Measurements from ENCODE around the gene BCDIN3D. TPM values are rescaled to one million over a fixed set of nuclear protein-coding genes. Genes with fewer than 3 reads are reported as not detected.

BCDIN3D gene
- total and polyA plus RNA-seq, 2 donors (not counting 3 experiments of a cell fraction or from before 2014, with no cell fraction given): 1.8 to 3.1 TPM

- FAIRE-seq (no peak), DNase-seq (ENCODE audit: low read depth, low spot score) (no peak)
- Histone ChIP-seq H3K27me3 (ENCODE audit: control insufficient read depth in 2 of 2, insufficient read depth in 2 of 2, low read length in 2 of 2) (peaks cover 4 to 16% of the 10 kb centered on the region in 2 experiments), H3K9ac (replicated peaks; ENCODE audit: extremely low read depth, insufficient read depth, low read length) (no peak overlapping the region), H3K36me3 (ENCODE audit: control insufficient read depth in 2 of 2, extremely low read depth in 1 of 2, insufficient read depth in 2 of 2, low read length in 2 of 2) (no peaks in the 10 kb centered on the region), H3K27ac (ENCODE audit: insufficient read depth, low read depth, low read length) (no peak overlapping the region), H3K4me1 (ENCODE audit: control insufficient read depth, extremely low read depth, insufficient read depth, low read length) (peaks cover 6% of the 10 kb centered on the region), H3K4me2 (ENCODE audit: insufficient read depth, low read length) (no peak overlapping the region), H3K9me1 (replicated peaks; ENCODE audit: control insufficient read depth, extremely low read depth, insufficient read depth, low read length) (no peaks in the 10 kb centered on the region), H3K79me2 (ENCODE audit: control insufficient read depth, insufficient read depth, low read length) (no peaks in the 10 kb centered on the region), H3K4me3 (replicated peaks in 1 of 3; ENCODE audit: insufficient read depth in 1 of 3, low read depth in 1 of 3, low read length in 3 of 3) (no peak overlapping the region), H3K9me3 (replicated peaks; ENCODE audit: control insufficient read depth, insufficient read depth, low read length) (no peaks in the 10 kb centered on the region), H4K20me1 (replicated peaks; ENCODE audit: control insufficient read depth, extremely low read depth, insufficient read depth, low read length) (no peaks in the 10 kb centered on the region), H2AFZ (ENCODE audit: low read depth, low read length) (no peak overlapping the region)
- ChIA-PET CTCF (interaction anchor here (2.5 kb wide), 1 partner anchor 55 kb away, joined by 8 read pairs; no protein-coding TSS in a partner anchor), POLR2A (no interaction called here)
- intact Hi-C loops (cut with micrococcal nuclease) (no loop called here), dilution Hi-C loops (cut with MboI; ENCODE audit: extremely low pct_ligation_motif_present, low sequenced_read_pairs) (no loop called here)
- BruUV-seq (replicated peaks): no TSS peak
- TF ChIP-seq JUN (IDR thresholded peaks at IDR 0.05; ENCODE audit: borderline replicate concordance, insufficient read depth, insufficient read length, low read depth): no peak
Measured at GRCh38 chr12:49890096-49890461, 47.2 kb upstream of the BCDIN3D start.

- Histone ChIP-seq H3K4me3 (replicated peaks in 1 of 3; ENCODE audit: insufficient read depth in 1 of 3, low read depth in 1 of 3, low read length in 3 of 3) (no peak overlapping the region), H3K79me2 (ENCODE audit: control insufficient read depth, insufficient read depth, low read length) (no peaks in the 10 kb centered on the region), H3K9me1 (replicated peaks; ENCODE audit: control insufficient read depth, extremely low read depth, insufficient read depth, low read length) (no peaks in the 10 kb centered on the region), H4K20me1 (replicated peaks; ENCODE audit: control insufficient read depth, extremely low read depth, insufficient read depth, low read length) (no peaks in the 10 kb centered on the region), H2AFZ (ENCODE audit: low read depth, low read length) (no peak overlapping the region), H3K9me3 (replicated peaks; ENCODE audit: control insufficient read depth, insufficient read depth, low read length) (no peaks in the 10 kb centered on the region), H3K9ac (replicated peaks; ENCODE audit: extremely low read depth, insufficient read depth, low read length) (no peak overlapping the region), H3K36me3 (ENCODE audit: control insufficient read depth in 2 of 2, extremely low read depth in 1 of 2, insufficient read depth in 2 of 2, low read length in 2 of 2) (no peaks in the 10 kb centered on the region), H3K27me3 (ENCODE audit: control insufficient read depth in 2 of 2, insufficient read depth in 2 of 2, low read length in 2 of 2) (peaks cover 4 to 17% of the 10 kb centered on the region in 2 experiments), H3K4me1 (ENCODE audit: control insufficient read depth, extremely low read depth, insufficient read depth, low read length) (peaks cover 1% of the 10 kb centered on the region), H3K27ac (ENCODE audit: insufficient read depth, low read depth, low read length) (no peak overlapping the region), H3K4me2 (ENCODE audit: insufficient read depth, low read length) (no peak overlapping the region)
- TF ChIP-seq POLR2A (IDR thresholded peaks at IDR 0.05; ENCODE audit: low read depth, low read length) (no peak), FOS (IDR thresholded peaks at IDR 0.05; ENCODE audit: borderline replicate concordance, insufficient read depth, low read length) (no peak), JUN (IDR thresholded peaks at IDR 0.05; ENCODE audit: borderline replicate concordance, insufficient read depth, insufficient read length, low read depth) (no peak)
- dilution Hi-C loops (cut with MboI; ENCODE audit: extremely low pct_ligation_motif_present, low sequenced_read_pairs): no loop called here
- no TSS peak for BruUV-seq (replicated peaks)
- CTCF ChIA-PET: interaction anchor here (2.5 kb wide), 1 partner anchor 56 kb away, joined by 8 read pairs; no protein-coding TSS in a partner anchor
- POLR2A ChIA-PET: no interaction called here
- no peak for DNase-seq (ENCODE audit: low read depth, low spot score)
- intact Hi-C loops (cut with micrococcal nuclease): no loop called here
- FAIRE-seq: no peak
Measured at GRCh38 chr12:49889361-49890095, 46.6 kb upstream of the BCDIN3D start.
